Measurements from ENCODE around the gene CSNK2A3.
"Not testable (repeated sequence)": the region's sequence is repeated elsewhere in the genome, so short reads cannot be mapped to it uniquely, and the experiment has no call there.

The CSNK2A3 gene

DNA sequence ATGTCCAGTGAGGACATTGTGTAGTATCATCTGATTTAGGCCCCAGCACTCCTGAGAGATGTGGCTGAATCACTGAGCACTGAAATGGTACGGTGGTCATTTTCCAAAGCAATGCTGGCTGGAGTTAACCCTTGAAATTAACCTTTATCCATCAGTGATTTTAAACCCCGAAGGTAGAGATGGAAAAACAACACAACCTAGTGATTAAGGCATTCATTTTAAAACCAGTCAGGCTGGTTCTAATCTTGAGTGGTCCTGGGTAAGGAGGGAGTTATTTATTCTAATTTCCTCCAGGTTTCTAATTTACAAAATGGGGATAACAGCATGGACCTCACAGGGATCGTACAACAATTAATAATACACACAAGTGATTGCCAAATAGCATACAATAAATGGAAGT is 6.6 kb upstream of the CSNK2A3 start:
- POLR2A ChIA-PET: no interaction called here
- CTCF ChIA-PET: no interaction called here
- no peak for DNase-seq (ENCODE audit: low read depth, low spot score)
- TF ChIP-seq, protein P1, sequence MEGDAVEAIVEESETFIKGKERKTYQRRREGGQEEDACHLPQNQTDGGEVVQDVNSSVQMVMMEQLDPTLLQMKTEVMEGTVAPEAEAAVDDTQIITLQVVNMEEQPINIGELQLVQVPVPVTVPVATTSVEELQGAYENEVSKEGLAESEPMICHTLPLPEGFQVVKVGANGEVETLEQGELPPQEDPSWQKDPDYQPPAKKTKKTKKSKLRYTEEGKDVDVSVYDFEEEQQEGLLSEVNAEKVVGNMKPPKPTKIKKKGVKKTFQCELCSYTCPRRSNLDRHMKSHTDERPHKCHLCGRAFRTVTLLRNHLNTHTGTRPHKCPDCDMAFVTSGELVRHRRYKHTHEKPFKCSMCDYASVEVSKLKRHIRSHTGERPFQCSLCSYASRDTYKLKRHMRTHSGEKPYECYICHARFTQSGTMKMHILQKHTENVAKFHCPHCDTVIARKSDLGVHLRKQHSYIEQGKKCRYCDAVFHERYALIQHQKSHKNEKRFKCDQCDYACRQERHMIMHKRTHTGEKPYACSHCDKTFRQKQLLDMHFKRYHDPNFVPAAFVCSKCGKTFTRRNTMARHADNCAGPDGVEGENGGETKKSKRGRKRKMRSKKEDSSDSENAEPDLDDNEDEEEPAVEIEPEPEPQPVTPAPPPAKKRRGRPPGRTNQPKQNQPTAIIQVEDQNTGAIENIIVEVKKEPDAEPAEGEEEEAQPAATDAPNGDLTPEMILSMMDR (IDR thresholded peaks at IDR 0.05; ENCODE audit: insufficient read depth, low read length, missing control alignments): no peak
- H3K4me3 ChIP-seq (ENCODE audit: low read depth, low read length): no peak overlapping the region

DNA sequence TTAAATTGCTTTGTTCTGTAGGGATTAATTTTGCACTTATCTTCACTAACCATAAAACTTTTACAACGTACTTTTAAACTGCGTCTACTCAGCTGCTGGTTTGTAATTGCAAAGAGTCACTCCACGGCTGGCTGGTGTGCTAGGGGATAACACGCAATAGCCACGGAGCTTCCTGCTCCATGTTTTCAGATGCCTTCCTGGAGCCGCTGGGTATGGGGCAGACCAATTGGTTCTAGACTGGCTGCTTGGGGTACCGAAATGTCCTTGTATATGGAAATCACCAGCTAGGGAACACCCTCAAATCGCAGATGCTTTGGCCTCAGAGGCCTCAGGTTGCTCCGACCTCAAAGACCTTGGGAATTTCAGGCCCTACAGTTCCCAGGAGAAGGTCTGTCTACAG is 3.8 kb upstream of the CSNK2A3 start:
- CTCF ChIA-PET: no interaction called here
- no peak for DNase-seq (ENCODE audit: low read depth, low spot score)
- no peak overlapping the region for H3K4me3 ChIP-seq (ENCODE audit: low read depth, low read length)
- TF ChIP-seq, protein P1 (IDR thresholded peaks at IDR 0.05; ENCODE audit: insufficient read depth, low read length, missing control alignments): no peak
- POLR2A ChIA-PET: no interaction called here

DNA sequence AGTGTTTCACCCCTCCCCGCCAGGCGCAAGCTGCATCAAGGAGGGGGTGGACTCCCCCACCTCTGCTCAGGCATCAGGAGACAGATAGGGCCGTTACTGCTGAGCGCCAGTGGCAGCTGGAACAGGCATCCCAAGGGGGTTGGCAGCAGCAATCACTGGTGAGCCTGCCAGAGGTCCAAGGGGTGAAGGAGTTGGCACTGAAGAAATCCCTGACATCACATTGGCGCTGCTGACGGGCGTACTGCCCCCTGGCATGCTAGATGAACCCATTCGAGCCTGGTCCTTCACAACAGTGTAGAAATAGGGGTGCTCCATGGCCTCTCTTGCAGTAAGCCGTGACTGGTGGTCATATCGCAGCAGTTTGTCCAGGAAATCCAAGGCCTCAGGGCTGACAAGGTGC is 1.2 kb downstream of the CSNK2A3 start:
- POLR2A ChIA-PET; H3K4me3 ChIP-seq (ENCODE audit: low read depth, low read length); CTCF ChIA-PET: not testable (repeated sequence)

DNA sequence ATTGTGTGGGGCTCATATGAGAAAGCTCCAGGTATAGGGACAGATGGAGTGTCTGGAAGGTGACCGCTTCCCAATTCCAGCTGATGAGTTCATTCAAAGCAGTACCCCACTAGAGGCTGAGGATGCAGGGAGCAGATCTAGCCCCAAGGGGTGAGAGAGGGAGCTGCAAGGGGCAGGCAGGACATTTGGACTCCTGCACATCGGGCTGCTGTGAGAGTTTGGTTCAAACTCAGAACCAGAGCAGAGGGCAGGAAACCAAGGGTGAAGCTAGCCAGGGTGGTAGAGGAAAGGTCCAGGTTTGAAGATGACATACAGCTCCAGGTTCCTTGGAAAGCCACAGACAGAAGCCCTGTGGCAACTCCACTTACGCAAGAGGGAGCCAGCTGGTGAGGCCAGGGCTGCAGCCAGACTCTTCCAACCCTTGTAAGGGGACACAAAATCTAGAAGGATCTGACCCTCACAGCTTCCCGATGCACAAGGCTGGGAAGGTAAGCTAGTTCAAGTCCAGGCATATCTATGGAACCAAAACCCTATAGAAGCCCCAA is 1.9 kb downstream of the CSNK2A3 start:
- DNase-seq (ENCODE audit: low read depth, low spot score): no peak
- H3K4me3 ChIP-seq (ENCODE audit: low read depth, low read length): no peak overlapping the region
- TF ChIP-seq, protein P1 (IDR thresholded peaks at IDR 0.05; ENCODE audit: insufficient read depth, low read length, missing control alignments): no peak
- ChIA-PET CTCF (no interaction called here), POLR2A (no interaction called here)

More for the DNA sequence above, 1.2 kb downstream of the CSNK2A3 start:
- not testable (repeated sequence) for DNase-seq (ENCODE audit: low read depth, low spot score)

DNA sequence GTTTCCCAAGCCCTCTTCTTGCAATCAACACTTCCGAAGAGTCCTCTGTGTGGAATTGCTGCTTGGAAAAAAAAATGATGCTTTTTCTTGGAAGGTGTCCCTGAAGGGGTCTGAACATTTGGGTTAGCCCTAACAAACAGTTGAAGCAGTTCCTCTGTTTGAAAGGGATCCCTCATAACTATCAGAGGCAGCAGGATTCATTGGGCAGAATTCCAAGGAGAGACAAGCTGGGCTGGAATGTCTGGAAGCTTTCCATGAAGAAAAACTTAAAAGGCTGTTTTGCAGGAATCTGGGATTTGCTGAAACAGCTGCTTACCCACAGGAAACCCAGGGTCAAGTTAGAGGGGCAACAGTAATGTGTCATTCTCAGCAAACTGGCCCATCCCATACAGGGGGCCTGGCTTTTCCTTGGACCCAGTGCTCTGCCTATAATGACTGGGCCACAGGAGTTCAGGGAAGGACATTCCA is 3.1 kb downstream of the CSNK2A3 start:
- no peak overlapping the region for H3K4me3 ChIP-seq (ENCODE audit: low read depth, low read length)
- TF ChIP-seq, protein P1 (IDR thresholded peaks at IDR 0.05; ENCODE audit: insufficient read depth, low read length, missing control alignments): no peak
- CTCF ChIA-PET: no interaction called here
- POLR2A ChIA-PET: interaction anchor here (0.7 kb wide), 1 partner anchor 58 kb away, joined by 3 read pairs; no protein-coding TSS in a partner anchor
- peak; percentile 19 for DNase-seq (ENCODE audit: low read depth, low spot score)

DNA sequence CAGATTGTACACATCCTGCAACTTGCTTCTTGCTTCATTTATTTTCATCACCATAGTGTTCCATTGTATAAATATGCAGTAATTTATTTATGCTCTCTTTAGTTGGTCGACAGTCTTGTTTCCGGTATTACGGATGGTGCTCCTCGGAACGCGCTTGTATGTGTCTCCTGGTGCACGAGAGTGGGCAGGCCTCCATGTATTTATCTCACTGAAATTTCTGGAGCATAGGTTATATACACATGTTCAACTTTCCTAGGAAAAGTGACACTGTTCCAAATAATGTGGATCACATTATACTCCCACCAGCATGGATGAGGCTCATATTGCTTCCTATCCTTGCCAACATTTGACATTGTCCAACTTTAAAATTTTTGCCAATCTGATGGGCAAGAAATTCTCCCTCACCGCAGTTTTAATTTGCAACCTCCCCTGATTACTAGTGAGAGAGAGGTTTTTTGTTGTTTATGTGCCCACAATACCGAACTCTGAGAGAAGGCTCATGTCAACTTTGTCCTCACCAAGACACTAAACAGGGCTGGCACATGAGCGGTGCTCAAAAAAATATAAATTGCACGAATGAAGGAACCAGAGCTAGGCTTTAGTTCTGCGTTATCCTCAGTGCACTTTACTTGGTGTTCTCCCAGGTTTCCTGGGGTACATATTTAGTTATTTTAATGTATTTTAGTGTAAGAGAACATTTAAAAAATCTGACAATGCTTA is 3.8 kb downstream of the CSNK2A3 start:
- TF ChIP-seq, protein P1 (IDR thresholded peaks at IDR 0.05; ENCODE audit: insufficient read depth, low read length, missing control alignments): no peak
- CTCF ChIA-PET: no interaction called here
- DNase-seq (ENCODE audit: low read depth, low spot score): no peak
- no peak overlapping the region for H3K4me3 ChIP-seq (ENCODE audit: low read depth, low read length)
- POLR2A ChIA-PET: no interaction called here

DNA sequence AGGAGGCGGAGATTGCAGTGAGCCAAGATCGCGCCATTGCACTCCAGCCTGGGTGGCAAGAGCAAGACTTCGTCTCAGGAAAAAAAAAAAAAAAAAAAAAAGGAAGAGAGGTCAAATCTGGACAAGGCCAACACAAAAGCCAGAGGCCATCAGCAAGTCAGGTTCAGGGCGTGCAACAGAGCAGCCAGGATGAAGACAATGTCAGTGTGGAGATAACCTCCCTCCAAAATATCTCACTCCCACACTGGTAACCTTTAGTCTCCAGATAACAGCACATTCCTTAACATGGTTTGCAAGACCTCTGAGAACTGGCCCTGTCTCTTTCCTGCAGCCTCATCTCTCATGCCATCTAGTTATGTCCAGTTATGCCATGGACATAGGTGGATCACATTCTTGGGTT is 4.7 kb downstream of the CSNK2A3 start:
- ChIA-PET POLR2A (no interaction called here), CTCF (no interaction called here)
- DNase-seq (ENCODE audit: low read depth, low spot score): no peak
- TF ChIP-seq, protein P1 (IDR thresholded peaks at IDR 0.05; ENCODE audit: insufficient read depth, low read length, missing control alignments): no peak
- no peak overlapping the region for H3K4me3 ChIP-seq (ENCODE audit: low read depth, low read length)

Data from AG04449 (cell line).